Jurkat, Clone E6-1 (cell line): ENCODE measurements around the gene ZNF543.

ENCODE experiments used
- DNase-seq: peaks from one replicate; pipeline ENCODE4 v3.0.0-alpha.2; 2011; ENCODE audit warnings: low read depth, low spot score
- H3K4me3 ChIP-seq: 2 replicates; pipeline ENCODE4 v1.5.1; 2011; ENCODE audit warnings: mild to moderate bottlenecking, low read length, control low read depth, moderate library complexity

The ZNF543 gene

DNA sequence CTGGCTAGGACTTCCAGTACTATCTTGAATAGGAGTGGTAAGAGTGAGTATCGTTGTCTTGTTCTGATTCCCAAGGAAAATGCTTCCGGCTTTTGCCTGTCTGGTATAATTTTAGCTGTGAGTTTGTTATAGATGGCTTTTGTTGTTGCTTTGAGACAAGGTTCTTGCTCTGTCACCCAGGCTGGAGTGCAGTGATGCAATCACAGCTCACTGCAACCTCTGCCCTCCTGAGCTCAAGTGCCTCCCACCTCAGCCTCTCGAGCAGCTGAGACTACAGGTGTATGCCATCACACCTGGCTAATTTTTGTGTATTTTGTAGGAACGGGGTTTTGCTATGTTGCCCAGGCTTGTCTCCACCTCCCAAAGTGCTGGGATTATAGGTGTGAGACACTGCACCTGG is 6.1 kb upstream of the ZNF543 start:
- DNase-seq: no peak
- no peak overlapping the region for H3K4me3 ChIP-seq

DNA sequence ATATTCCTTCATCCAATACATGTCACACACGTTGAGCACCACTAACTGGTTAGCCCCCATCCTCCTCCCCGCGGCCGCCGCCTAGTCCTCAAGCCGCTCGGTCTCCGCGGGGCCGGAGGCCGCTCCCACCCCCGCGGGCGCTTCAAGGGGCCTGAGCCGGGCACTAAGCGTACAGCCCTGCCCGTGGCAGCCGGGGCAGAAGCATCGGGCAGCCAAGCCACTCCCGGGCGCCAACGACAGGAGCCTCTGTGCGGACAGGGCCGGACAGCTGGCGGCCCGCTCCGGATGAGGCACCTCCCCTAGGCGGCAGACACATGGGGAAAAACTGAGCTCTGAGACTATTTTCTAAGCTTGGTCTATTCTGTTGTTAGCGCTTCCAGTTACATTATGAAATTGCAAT is 2.8 kb upstream of the ZNF543 start:
- H3K4me3 ChIP-seq: no peak overlapping the region

DNA sequence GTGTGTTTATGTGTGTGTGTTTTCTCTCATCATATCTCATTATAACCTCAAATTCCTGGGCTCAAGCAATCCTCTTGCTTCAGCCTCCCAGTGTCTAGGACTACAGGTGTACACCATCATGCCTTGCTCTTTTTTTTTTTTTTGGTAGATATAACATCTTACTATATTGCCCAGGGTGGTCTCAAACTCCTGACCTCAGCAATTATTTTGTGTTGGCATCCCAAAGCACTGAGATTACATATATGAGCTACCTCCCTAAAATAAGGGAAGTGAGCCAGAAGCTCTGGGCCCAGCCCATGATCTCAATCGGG is 448 bp upstream of the ZNF543 start:
- no peak for DNase-seq
- H3K4me3 ChIP-seq: peak overlapping the region; percentile 89

More for the DNA sequence above, 2.8 kb upstream of the ZNF543 start:
- no peak for DNase-seq

DNA sequence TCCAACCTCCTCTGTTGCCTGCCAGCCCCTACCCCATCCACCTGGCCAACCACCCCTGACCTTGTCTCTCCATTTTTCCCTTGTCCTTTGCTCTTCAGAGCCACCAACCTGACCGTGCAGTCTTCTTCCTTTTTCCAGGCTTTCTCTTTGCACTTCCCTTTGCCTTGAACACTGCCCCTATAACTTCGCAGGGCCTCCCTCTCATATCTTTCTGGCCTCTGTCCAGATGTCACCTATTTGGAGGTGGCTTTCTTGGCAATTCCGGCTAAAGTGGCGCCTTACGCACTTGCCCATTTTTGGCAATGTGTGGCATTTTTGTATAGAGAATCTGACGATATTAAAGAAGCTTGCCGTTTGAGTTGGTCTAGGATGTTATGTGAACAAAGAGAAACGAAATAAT is 844 bp downstream of the ZNF543 start:
- H3K4me3 ChIP-seq: peak overlapping the region; percentile 89
- DNase-seq: no peak

DNA sequence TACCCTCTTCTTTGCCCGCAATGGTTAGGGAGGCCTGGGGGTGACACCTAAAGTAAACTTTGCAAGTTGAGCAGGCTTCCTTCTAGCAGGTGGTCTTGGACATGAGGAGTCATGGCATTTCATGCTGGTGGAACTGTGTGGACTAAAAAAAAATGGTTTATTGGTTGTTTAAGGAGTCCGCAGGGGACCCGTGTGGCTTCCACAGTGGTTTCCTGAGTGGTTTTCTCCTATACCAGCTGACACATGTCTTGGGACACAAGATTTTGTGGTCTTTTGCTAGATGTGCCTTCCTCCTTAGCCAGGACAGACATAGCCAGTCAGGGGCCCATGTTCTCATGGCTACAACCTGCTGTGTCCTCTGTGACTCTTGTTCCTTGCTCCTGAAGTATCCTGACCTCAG is 1.5 kb downstream of the ZNF543 start:
- DNase-seq: no peak
- H3K4me3 ChIP-seq: peak overlapping the region; percentile 89

DNA sequence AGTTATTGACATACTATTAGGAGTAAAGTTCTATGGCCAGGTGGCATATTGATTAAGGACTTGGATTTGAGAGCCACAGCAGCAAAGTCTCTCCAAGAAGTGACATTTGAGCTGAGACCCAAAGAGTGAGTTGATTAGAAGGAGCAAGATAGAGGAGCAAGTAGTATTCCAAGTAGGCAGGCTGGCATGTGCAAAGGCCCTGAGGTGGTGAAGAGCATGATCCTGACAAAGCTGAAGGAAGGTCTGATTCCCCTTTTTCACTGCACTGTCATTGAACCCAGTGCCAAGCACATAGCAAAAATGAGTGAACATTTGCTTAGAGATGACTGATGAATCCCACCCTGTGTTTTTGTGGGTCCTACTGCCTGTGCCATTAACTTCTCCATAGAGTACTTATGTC is 4.7 kb downstream of the ZNF543 start:
- H3K4me3 ChIP-seq: no peak overlapping the region
- no peak for DNase-seq

DNA sequence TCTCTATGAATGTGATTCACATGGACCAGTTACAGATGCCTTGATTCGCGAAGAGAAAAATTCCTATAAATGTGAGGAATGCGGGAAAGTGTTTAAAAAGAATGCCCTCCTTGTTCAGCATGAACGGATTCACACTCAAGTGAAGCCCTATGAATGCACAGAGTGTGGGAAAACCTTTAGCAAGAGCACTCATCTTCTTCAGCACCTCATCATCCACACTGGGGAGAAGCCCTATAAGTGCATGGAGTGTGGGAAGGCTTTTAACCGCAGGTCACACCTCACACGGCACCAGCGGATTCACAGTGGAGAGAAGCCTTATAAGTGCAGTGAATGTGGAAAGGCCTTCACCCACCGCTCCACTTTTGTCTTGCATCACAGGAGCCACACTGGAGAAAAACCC is 7.7 kb downstream of the ZNF543 start:
- no peak overlapping the region for H3K4me3 ChIP-seq
- DNase-seq: no peak

DNA sequence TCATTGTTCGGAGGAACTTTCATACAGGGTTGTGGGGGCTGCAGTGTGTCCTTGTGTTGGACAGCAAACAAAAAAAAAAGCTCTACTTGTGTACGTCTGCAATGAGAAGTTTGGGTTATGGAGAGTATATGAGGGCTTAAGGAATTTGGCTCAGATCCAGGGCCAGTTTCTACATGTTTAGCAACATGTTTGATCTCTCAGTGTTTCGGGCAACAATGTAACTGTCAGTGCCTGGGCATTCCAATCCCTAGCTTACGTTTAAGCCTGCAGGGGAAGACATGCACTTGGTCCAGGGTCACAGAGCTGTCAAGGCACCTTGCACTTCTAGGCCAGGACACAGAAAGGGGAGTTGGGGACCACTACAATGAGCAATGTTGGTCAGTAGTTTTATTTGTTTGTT is 13.9 kb downstream of the ZNF543 start:
- H3K4me3 ChIP-seq: no peak overlapping the region
- no peak for DNase-seq

DNA sequence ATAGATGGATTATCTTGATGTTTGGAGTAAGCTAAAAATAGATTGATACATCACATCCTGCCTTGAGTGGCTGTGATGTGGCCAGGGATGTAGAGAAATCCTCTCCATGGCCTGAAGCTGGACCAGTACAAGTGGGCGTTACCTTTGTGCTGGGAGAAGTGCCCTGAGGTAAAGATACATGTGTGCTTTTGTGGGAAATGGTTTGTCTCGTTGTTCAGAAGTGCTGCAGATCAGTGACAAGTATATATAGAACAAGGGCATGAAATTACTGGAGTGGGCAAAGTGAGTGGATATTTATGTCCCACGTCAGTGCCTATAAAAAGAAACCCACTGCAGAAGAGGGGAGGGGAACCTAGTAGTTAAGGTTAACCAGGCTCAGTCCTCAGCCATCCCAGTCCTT is 18.6 kb downstream of the ZNF543 start:
- DNase-seq: no peak
- H3K4me3 ChIP-seq: no peak overlapping the region

DNA sequence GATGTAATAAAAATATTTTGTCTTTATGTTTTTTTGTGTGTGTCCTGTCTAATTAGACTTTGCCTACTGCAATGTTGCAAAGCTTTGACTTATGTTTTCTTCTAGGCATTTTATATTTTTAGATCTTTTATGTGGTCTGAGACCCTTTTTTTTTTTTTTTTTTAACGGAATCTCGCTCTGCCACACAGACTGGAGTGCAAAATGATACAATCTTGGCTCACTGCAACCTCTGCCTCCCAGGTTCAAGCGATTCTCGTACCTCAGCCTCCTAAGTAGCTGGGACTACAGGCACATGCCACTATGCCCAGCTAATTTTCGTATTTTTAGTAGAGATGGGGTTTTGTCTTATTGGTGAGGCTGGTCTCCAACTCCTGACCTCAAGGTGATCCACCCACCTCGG is 22.3 kb downstream of the ZNF543 start:
- no peak overlapping the region; the same call in 1 of the 2 replicates for H3K4me3 ChIP-seq

DNA sequence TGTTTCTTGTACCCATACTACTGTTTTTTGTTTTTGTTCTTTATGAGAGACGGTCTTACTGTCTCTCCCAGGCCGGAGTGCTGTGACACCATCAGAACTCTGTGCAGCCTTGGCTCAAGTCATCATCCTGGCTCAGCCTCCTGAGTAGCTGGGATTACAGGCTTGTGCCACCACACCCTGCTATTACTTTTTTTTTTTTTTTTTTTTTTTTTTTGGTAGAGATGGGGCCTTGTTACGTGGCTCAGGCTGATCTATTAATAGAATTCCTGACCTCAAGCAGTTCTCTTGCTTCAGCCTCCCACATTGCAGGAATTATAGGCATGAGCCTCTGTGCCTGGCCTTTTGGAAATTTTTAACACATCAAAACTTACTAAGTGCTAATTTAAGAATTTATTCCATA is 27.9 kb downstream of the ZNF543 start:
- no peak overlapping the region for H3K4me3 ChIP-seq
- DNase-seq: no peak

More for the DNA sequence above, 22.3 kb downstream of the ZNF543 start:
- peak; percentile 61 for DNase-seq

DNA sequence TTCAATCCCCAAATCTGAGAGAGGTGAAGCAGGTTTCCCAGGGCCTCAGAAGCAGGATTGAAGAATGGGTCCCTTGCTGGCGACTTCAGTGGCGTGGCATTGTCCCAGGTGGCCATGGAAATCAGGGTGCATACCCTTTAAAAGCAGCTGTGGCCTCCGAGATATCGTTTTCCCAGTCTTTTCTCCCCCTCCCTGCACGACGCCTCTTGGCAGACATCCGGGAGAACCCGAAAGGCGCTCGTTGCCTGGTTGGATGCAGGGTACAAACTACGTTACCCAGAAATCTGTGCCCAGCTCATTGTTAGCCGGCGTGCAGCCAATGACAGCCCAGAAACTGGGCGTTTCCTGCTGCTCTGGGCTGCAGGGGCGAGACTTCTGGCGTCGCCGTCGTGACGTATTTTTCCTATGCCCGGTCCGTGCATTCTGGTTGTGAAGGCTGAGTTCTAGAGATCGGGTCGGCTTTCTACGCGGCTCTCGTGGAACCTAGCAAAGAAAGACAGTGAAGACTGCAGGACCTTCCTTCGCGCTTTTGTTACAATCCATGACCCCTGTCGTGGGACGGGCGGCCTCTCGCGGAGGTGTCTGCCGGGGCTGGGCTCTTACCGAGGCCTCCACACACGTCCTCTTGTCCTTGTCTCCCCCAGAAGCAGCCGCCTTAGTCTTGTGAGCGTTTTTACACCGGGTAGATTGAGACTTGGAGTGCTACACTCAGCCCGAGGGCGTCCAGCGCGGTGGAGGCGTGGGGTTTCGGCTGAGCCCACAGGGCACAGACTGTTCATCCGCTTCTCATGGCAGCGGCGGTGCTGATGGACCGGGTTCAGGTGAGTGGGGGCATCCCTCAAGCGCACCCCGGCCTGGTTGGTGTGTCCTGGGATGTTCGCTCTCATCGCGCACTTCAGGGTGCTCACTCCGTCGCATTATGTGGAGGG is 30.9 kb downstream of the ZNF543 start, which contains the start of gene ZNF304:
TSS of gene ZNF304 (plus strand) at position 395 of the 929 bp plus-strand sequence. CDS start at position 789, 394 bp downstream.
- H3K4me3 ChIP-seq: peak within 1 kb of the TSS; percentile 95
- peak; percentile 91 for DNase-seq

DNA sequence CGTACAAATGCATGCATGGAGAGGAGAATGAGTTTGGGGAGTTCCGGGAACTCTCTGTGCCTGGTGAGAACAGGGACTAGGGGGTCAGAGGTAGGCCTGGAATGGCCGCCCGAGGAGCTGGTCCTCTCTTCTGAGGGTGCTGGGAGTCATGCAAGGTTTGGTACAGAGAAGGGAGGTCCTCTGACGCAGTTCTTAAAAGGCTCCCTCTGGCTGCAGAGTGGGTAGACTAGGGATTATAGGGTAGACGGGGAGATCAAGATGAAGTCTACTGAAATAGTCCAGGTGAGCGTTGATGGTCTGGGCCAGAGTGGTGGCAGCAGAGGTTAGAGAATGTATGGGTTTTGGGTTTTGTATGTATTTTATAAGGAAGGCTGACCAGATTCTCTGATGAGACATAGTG is 31.6 kb downstream of the ZNF543 start:
- DNase-seq: no peak
- peak overlapping the region; percentile 95 for H3K4me3 ChIP-seq

DNA sequence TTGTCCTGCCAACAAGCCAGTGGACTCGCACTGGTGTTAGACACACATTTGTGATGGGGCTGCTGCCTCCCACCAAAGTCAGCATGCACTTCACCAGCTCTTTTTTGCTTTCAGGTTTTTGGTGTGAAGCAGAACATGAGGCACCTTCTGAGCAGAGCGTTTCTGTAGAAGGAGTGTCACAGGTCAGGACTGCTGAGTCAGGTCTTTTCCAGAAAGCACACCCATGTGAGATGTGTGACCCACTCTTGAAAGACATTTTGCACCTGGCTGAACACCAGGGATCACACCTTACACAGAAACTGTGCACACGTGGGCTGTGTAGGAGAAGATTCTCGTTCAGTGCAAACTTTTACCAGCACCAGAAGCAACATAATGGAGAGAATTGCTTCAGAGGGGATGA is 35.6 kb downstream of the ZNF543 start:
- H3K4me3 ChIP-seq: no peak overlapping the region
- DNase-seq: no peak

DNA sequence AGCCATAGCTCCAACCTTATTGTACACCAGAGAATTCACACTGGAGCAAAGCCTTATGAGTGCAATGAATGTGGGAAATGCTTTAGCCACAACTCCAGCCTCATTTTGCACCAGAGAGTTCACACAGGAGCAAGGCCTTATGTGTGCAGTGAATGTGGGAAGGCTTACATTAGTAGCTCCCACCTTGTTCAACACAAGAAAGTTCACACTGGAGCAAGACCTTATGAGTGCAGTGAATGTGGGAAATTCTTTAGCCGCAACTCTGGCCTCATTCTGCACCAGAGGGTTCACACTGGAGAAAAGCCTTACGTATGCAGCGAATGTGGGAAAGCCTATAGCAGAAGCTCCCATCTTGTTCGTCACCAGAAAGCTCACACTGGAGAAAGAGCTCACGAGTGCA is 37.1 kb downstream of the ZNF543 start:
- DNase-seq: no peak
- no peak overlapping the region for H3K4me3 ChIP-seq

DNA sequence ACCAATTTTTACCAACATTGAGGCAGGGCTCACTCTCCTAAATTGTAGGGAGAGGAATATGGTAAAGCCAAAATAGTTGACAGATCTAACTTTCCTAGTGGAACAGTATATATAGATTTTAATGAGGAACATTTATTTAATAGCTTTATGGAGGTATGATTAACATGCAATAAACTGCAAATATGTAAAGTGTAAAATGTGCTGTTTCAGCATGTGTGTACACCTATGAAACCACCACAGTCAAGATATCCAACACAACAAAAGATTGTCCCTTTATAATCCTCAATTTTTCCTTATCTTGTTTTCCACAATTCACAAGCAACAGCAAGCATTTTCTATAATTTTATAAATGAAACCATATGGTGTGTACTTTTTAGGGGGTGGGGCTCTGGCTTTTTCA is 39.0 kb downstream of the ZNF543 start:
- DNase-seq: no peak
- no peak overlapping the region for H3K4me3 ChIP-seq

DNA sequence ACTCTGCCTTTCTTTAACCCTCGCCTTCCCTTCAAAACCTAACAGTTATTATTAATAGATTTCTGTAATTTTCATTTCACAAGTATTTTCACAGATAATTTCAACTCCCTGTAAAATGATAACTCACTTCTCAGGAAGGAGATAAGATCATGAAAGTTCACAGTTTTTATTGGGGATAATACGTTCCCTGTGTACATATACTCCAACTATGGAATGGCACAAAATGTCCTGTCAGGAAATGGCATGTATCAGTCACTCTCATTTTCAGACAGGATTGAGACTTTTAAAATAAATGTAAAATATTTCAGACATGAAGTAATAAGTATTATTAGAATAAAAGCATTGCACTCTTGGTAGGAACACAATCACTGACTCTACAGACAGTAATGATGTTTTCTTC is 42.1 kb downstream of the ZNF543 start:
- no peak for DNase-seq
- peak overlapping the region; percentile 91 for H3K4me3 ChIP-seq

DNA sequence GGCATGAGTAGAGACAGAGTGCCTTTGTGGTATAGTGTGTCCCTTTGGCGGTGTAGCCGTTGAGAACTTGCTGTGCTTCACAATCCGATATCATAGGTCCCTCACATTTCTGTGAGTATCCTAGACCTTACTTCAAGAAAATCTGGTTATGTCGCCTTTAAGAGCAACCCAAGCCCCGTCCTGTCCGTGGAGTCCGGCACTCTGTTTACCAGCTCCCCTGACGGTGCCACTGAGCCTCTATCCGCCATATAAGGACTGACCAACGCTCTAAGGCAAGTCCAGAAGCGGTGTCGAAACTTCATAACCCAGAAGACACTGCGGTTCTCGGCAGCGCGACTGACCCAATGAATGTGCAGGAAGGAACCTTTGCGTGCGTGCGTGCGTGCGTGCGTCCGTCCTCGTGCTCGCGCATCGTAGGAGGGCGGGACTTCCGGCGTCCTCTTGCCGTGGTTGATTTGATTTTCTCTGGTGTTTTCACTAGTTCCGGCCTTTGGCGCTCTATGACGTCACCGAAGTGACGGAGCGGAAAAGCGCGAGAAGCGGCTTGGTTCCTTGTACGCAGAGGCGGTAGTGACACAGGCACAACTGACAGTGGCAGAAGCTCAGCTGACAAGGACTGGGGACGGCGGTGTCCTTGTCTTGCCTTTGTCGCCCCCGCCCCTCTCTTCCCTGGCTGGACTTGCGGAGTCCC is 42.9 kb downstream of the ZNF543 start, which contains the start of the genes TRAPPC2B and ZNF547:
TSS of gene TRAPPC2B (plus strand) at position 555 of the 691 bp plus-strand sequence. CDS start 1,283 bp downstream, outside the sequence.
TSS of gene ZNF547 (plus strand) at position 555 of the 691 bp plus-strand sequence. CDS start 5,005 bp downstream, outside the sequence.
- peak within 1 kb of the TSS; percentile 91 for H3K4me3 ChIP-seq
- DNase-seq: peak; percentile 99

DNA sequence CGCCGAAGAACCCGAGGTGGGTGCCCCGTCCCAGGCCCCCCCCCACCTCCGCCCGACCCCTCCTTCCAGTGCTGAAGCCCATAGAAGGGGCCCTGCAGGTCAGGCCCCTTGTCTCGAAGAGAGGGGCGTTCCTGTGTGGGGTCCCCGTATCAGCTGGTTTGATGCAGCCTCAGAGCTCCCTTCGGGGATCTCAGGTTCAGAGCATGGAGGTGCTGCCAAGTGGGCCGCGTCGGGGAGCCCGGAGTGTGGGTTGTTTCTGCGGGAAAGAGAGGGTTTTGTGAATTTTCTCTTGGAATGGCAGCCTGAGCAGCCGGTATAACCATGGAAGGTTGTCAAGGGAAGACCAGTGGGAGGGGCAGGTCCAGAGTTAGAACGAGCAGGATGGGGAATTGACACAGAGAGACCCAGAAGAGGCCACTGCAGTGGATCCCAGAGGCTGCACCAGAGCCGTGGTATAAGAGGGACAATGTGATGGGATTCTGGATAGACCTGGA is 43.5 kb downstream of the ZNF543 start:
- DNase-seq: no peak
- peak overlapping the region; percentile 91 for H3K4me3 ChIP-seq

DNA sequence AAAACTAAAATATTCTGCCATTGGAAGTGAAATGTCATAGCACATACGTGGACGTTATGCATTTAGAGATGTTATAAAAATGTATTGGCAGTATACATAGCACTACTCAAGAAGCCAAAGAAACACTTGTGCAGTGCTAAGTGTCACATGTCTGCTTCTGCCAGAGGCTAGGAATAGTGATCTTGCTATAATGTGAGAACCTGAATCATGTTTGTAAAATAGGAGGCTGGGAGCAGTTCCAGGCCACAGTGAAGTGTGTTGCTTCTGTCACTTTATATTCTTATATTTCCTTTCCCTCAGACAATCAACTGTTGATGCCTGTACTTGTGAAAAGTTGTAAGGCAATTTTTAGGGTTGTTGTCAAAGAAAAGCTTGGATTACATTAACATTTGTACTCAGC is 46.5 kb downstream of the ZNF543 start:
- H3K4me3 ChIP-seq: no peak overlapping the region
- no peak for DNase-seq
